ENCODE measurements around the gene NUP93.

GRCh38 chr16:56833243-56833970 lies 103.5 kb downstream of the NUP93 start:
- TF ChIP-seq CTCF (IDR thresholded peaks at IDR 0.05; ENCODE audit: insufficient read depth, low read length, poor library complexity, severe bottlenecking): no peak
- TF ChIP-seq EZH2phosphoT487 (conservative IDR thresholded peaks at IDR 0.05; ENCODE audit: low read length): no peak

All from SU-DHL-6 (cell line).